Liver (tissue), 9 donors: ENCODE measurements around the gene ANTXR1. TPM values are rescaled to one million over a fixed set of nuclear protein-coding genes. Genes with fewer than 3 reads are reported as not detected.

Source experiments
- DNase-seq: peaks from one replicate; pipeline ENCODE4 v3.0.0-alpha.2; 2017; ENCODE audit warnings: low spot score
- H3K27ac ChIP-seq, 2 donors: one replicate each; pipeline ENCODE4 v1.7.0; 2013; ENCODE audit warnings: inconsistent platforms in 2 of 2, low read length in 2 of 2, control low read depth in 1 of 2, low read depth in 1 of 2, mild to moderate bottlenecking in 1 of 2
- H3K27me3 ChIP-seq, 4 donors: one replicate each; pipeline versions ENCODE4 v1.6.1 to v1.7.0; 2013; ENCODE audit warnings: low read length in 3 of 4, inconsistent platforms in 1 of 4, mild to moderate bottlenecking in 1 of 4, moderate library complexity in 1 of 4; ENCODE audit not compliant: control insufficient read depth in 4 of 4, insufficient read depth in 4 of 4
- H3K36me3 ChIP-seq, 4 donors: one replicate each; pipeline versions ENCODE4 v1.6.1 to v1.7.0; 2013; ENCODE audit warnings: low read length in 3 of 4, mild to moderate bottlenecking in 3 of 4, low read depth in 1 of 4, moderate library complexity in 1 of 4; ENCODE audit not compliant: control insufficient read depth in 4 of 4, insufficient read depth in 3 of 4
- H3K4me1 ChIP-seq, 4 donors: one replicate each; pipeline versions ENCODE4 v1.6.1 to v1.7.0; 2013; ENCODE audit warnings: low read length in 3 of 4, mild to moderate bottlenecking in 3 of 4, moderate library complexity in 1 of 4; ENCODE audit not compliant: control insufficient read depth in 4 of 4, insufficient read depth in 4 of 4
- H3K4me3 ChIP-seq, 3 donors: one replicate each; pipeline versions ENCODE4 v1.6.1 to v1.7.0; 2013; ENCODE audit warnings: low read length in 3 of 3, control low read depth in 1 of 3, low read depth in 1 of 3, mild to moderate bottlenecking in 1 of 3
- H3K9ac ChIP-seq, 2 donors: one replicate each; pipeline ENCODE4 v1.7.0; 2013; ENCODE audit warnings: low read length in 2 of 2, mild to moderate bottlenecking in 2 of 2, moderate library complexity in 2 of 2, control low read depth in 1 of 2, low read depth in 1 of 2
- H3K9me3 ChIP-seq, 4 donors: one replicate each; pipeline versions ENCODE4 v1.6.1 to v1.7.0; 2013; ENCODE audit warnings: low read length in 3 of 4; ENCODE audit not compliant: control insufficient read depth in 4 of 4
- ATF3 ChIP-seq: IDR thresholded peaks from 2 replicates; pipeline ENCODE4 v1.6.1; 2016; ENCODE audit warnings: antibody characterized with exemption
- CTCF ChIP-seq: fragments of 150-350 bp; IDR thresholded peaks from 2 replicates; pipeline ENCODE4 v1.5.1; 2017; ENCODE audit warnings: improper control_type of control experiment, low read depth, low read length; ENCODE audit not compliant: missing input control
- EGR1 ChIP-seq, 2 donors: IDR thresholded peaks; 2 replicates each; pipeline ENCODE4 v1.6.1; 2016 to 2018; ENCODE audit warnings: antibody characterized with exemption in 2 of 2, low read depth in 2 of 2
- FOXA1 ChIP-seq: IDR thresholded peaks from 2 replicates; pipeline ENCODE4 v1.6.1; 2016; ENCODE audit warnings: antibody characterized with exemption
- FOXA2 ChIP-seq: IDR thresholded peaks from 2 replicates; pipeline ENCODE4 v1.6.1; 2016; ENCODE audit warnings: antibody characterized with exemption
- GABPA ChIP-seq, 2 donors: IDR thresholded peaks in 1 of 2; conservative IDR thresholded peaks in 1 of 2; 2 replicates each; pipeline ENCODE4 v1.6.1; 2016; ENCODE audit warnings: antibody characterized with exemption in 2 of 2, mild to moderate bottlenecking in 1 of 2, moderate library complexity in 1 of 2
- HNF4A ChIP-seq, 2 donors: conservative IDR thresholded peaks; 2 replicates each; pipeline ENCODE4 v1.6.1; 2016; ENCODE audit warnings: antibody characterized with exemption in 2 of 2, mild to moderate bottlenecking in 2 of 2
- HNF4G ChIP-seq: IDR thresholded peaks from 2 replicates; pipeline ENCODE4 v1.6.1; 2016; ENCODE audit warnings: antibody characterized with exemption
- JUND ChIP-seq, 2 donors: IDR thresholded peaks; 2 replicates each; pipeline ENCODE4 v1.6.1; 2016; ENCODE audit warnings: antibody characterized with exemption in 2 of 2
- MAX ChIP-seq: IDR thresholded peaks from 2 replicates; pipeline ENCODE4 v1.6.1; 2016; ENCODE audit warnings: antibody characterized with exemption
- NR2F2 ChIP-seq: IDR thresholded peaks from 2 replicates; pipeline ENCODE4 v1.6.1; 2016; ENCODE audit warnings: antibody characterized with exemption
- RAD21 ChIP-seq, 2 donors: IDR thresholded peaks; 2 replicates each; pipeline ENCODE4 v1.6.1; 2016; ENCODE audit warnings: antibody characterized with exemption in 2 of 2, mild to moderate bottlenecking in 2 of 2
- REST ChIP-seq: IDR thresholded peaks from 2 replicates; pipeline ENCODE4 v1.6.1; 2016; ENCODE audit warnings: antibody characterized with exemption, mild to moderate bottlenecking
- RXRA ChIP-seq, 2 donors: IDR thresholded peaks; 2 replicates each; pipeline ENCODE4 v1.6.1; 2017 to 2018; ENCODE audit warnings: antibody characterized with exemption in 2 of 2, mild to moderate bottlenecking in 1 of 2
- SP1 ChIP-seq: IDR thresholded peaks from 2 replicates; pipeline ENCODE4 v1.6.1; 2018; ENCODE audit warnings: antibody characterized with exemption, mild to moderate bottlenecking
- TAF1 ChIP-seq: conservative IDR thresholded peaks from 2 replicates; pipeline ENCODE4 v1.6.1; 2016; ENCODE audit warnings: antibody characterized with exemption, mild to moderate bottlenecking
- YY1 ChIP-seq: IDR thresholded peaks from 2 replicates; pipeline ENCODE4 v1.6.1; 2016; ENCODE audit warnings: antibody characterized with exemption, mild to moderate bottlenecking
- ZBTB33 ChIP-seq: IDR thresholded peaks from 2 replicates; pipeline ENCODE4 v1.6.1; 2016; ENCODE audit warnings: antibody characterized with exemption
- WGBS: extraction: QIAGEN DNeasy Blood & Tissue Kit; methylation state at CpG from one replicate; pipeline ENCODE4 v1.1.7; 2013; 5-methylcytosine and 5-hydroxymethylcytosine counted together
- polyA plus RNA-seq, 2 donors: library from polyadenylated mRNA; stranded (reverse) in 1 of 2; unstranded in 1 of 2; fragments of 200-250 nt in 1 of 2; fragments of >200 nt in 1 of 2; fragmentation: Nextera tagmentation in 1 of 2; extraction: Ambion mirVana in 1 of 2; gene quantifications; one replicate each; pipeline versions ENCODE4 v1.2.1 to v1.2.3, GENCODE V29; 2013 to 2015
- total RNA-seq, 2 donors: library from RNA; depleted of rRNA; stranded (reverse); fragments of >200 nt; gene quantifications; one replicate each; pipeline ENCODE4 v1.2.3, GENCODE V29; 2014
- donor health status: healthy.
- donor health status: healthy.
- donor health status: healthy.
- donor health status: healthy.
- donor health status: healthy.

ANTXR1 gene
- total and polyA plus RNA-seq, 4 donors: 0.60 to 3.6 (median 1.8) TPM

GRCh38 chr2:69001879-69002278 is 11.1 kb upstream of the ANTXR1 start:
- Histone ChIP-seq H3K27me3 (no peaks in the 10 kb centered on the region), H3K27ac (no peak overlapping the region), H3K36me3 (no peaks in the 10 kb centered on the region), H3K4me3 (no peak overlapping the region), H3K4me1 (no peaks in the 10 kb centered on the region), H3K9ac (no peak overlapping the region), H3K9me3 (peaks cover 2 to 6% (median 4%) of the 10 kb centered on the region in 4 donors)
- no peak for DNase-seq
- no peak for TF ChIP-seq ATF3
- no peak for TF ChIP-seq RAD21 (IDR thresholded peaks at IDR 0.05)
- TF ChIP-seq REST: no peak
- TF ChIP-seq CTCF: no peak
- no peak for TF ChIP-seq EGR1 (IDR thresholded peaks at IDR 0.05; ENCODE audit: low read depth in 2 of 2)
- TF ChIP-seq HNF4G: no peak
- TF ChIP-seq JUND (IDR thresholded peaks at IDR 0.05): no peak
- no peak for TF ChIP-seq FOXA2
- no peak for TF ChIP-seq HNF4A (conservative IDR thresholded peaks at IDR 0.05)
- no peak for TF ChIP-seq SP1
- TF ChIP-seq MAX: no peak
- no peak for TF ChIP-seq FOXA1
- no peak for TF ChIP-seq ZBTB33
- TF ChIP-seq YY1: no peak
- TF ChIP-seq GABPA (IDR thresholded peaks at IDR 0.05 in 1 of 2, conservative IDR thresholded peaks at IDR 0.05 in 1 of 2): no peak
- no peak for TF ChIP-seq NR2F2
- no peak for TF ChIP-seq TAF1

GRCh38 chr2:69003731-69004130 is 9.2 kb upstream of the ANTXR1 start:
- no peak for DNase-seq
- Histone ChIP-seq H3K9ac (no peak overlapping the region), H3K4me1 (no peaks in the 10 kb centered on the region), H3K9me3 (peaks cover 2 to 6% (median 4%) of the 10 kb centered on the region in 4 donors), H3K27me3 (no peaks in the 10 kb centered on the region), H3K36me3 (no peaks in the 10 kb centered on the region), H3K27ac (no peak overlapping the region), H3K4me3 (no peak overlapping the region)
- 82% methylated on average over 2 of the region's 2 CpGs for WGBS
- TF ChIP-seq ATF3: no peak
- no peak for TF ChIP-seq JUND (IDR thresholded peaks at IDR 0.05)
- no peak for TF ChIP-seq FOXA2
- TF ChIP-seq REST: no peak
- TF ChIP-seq SP1: no peak
- TF ChIP-seq YY1: no peak
- TF ChIP-seq FOXA1: no peak
- TF ChIP-seq TAF1: no peak
- no peak for TF ChIP-seq HNF4A (conservative IDR thresholded peaks at IDR 0.05)
- TF ChIP-seq RXRA (IDR thresholded peaks at IDR 0.05): no peak
- no peak for TF ChIP-seq NR2F2
- no peak for TF ChIP-seq RAD21 (IDR thresholded peaks at IDR 0.05)
- no peak for TF ChIP-seq CTCF
